NCI-H1694 treated with DMSO at 0.1 percent for 48 hours (cell line): ENCODE results near the gene PHC2.

Source experiments
- DNase-seq: peaks from one replicate; lab custom pipeline; 2025; lab: John Stamatoyannopoulos, UW

PHC2 gene

GRCh38 chr1:33446590-33446989 is 15.7 kb upstream of the PHC2 start:
- no peak for DNase-seq

- DNase-seq: no peak
Measured at GRCh38 chr1:33445108-33445507, 14.2 kb upstream of the PHC2 start.

GRCh38 chr1:33443705-33444180 is 12.8 kb upstream of the PHC2 start:
- DNase-seq: no peak

- no peak for DNase-seq
Measured at GRCh38 chr1:33443080-33443704, 12.3 kb upstream of the PHC2 start.

- DNase-seq: no peak
Measured at GRCh38 chr1:33442141-33442540, 11.2 kb upstream of the PHC2 start.

GRCh38 chr1:33441088-33441745 is 10.3 kb upstream of the PHC2 start:
- no peak for DNase-seq

- DNase-seq: no peak
Measured at GRCh38 chr1:33439662-33440061, 8.8 kb upstream of the PHC2 start.

- DNase-seq: no peak
Measured at GRCh38 chr1:33438364-33439160, 7.7 kb upstream of the PHC2 start.

GRCh38 chr1:33436557-33437285 is 5.8 kb upstream of the PHC2 start:
- peak; percentile 52 for DNase-seq

GRCh38 chr1:33435096-33435820 is 4.4 kb upstream of the PHC2 start:
- DNase-seq: peak; percentile 29

- no peak for DNase-seq
Measured at GRCh38 chr1:33434363-33434750, 3.5 kb upstream of the PHC2 start.

GRCh38 chr1:33433509-33434362 is 2.8 kb upstream of the PHC2 start:
- no peak for DNase-seq

GRCh38 chr1:33429856-33430691 is 821 bp downstream of the PHC2 start:
- no peak for DNase-seq

- DNase-seq: no peak
Measured at GRCh38 chr1:33429332-33429731, 1.6 kb downstream of the PHC2 start.

- DNase-seq: no peak
Measured at GRCh38 chr1:33428661-33429060, 2.2 kb downstream of the PHC2 start.

GRCh38 chr1:33426916-33427315 is 4.0 kb downstream of the PHC2 start:
- DNase-seq: no peak

GRCh38 chr1:33425900-33426299 is 5.0 kb downstream of the PHC2 start:
- DNase-seq: no peak

- no peak for DNase-seq
Measured at GRCh38 chr1:33424610-33425009, 6.3 kb downstream of the PHC2 start.

- DNase-seq: no peak
Measured at GRCh38 chr1:33424205-33424604, 6.7 kb downstream of the PHC2 start.
